Measurements from ENCODE around the gene CCDC57. TPM values are rescaled to one million over a fixed set of nuclear protein-coding genes. Genes with fewer than 3 reads are reported as not detected.

The CCDC57 gene
- total and polyA plus RNA-seq, 9 of the 15 experiments (the other 6 are each of a cell fraction or from before 2014, with no cell fraction given), result 0.83 to 36.2 (median 13.6) TPM

- TF ChIP-seq HMGN3 (IDR thresholded peaks at IDR 0.05; ENCODE audit: borderline replicate concordance, extremely low read depth, insufficient read length, low read depth, low read length), result no peak
- TF ChIP-seq FOXJ3 (CRISPR knock-in tag; IDR thresholded peaks at IDR 0.05), result no peak
- no peak for TF ChIP-seq ZKSCAN1 (IDR thresholded peaks at IDR 0.05; ENCODE audit: low read depth, low read length)
- no peak for TF ChIP-seq ARID3A (IDR thresholded peaks at IDR 0.05; ENCODE audit: borderline replicate concordance, low read depth, low read length)
- TF ChIP-seq SIRT6 (IDR thresholded peaks at IDR 0.05; ENCODE audit: low read depth, low read length), result no peak
- no peak for TF ChIP-seq ELF1 (tag; IDR thresholded peaks at IDR 0.05)
- no peak for TF ChIP-seq PTBP1 (IDR thresholded peaks at IDR 0.05; ENCODE audit: low read depth, low read length)
- TF ChIP-seq TAF15 (IDR thresholded peaks at IDR 0.05; ENCODE audit: low read depth, low read length), result no peak
- no peak for TF ChIP-seq HINFP (tag; conservative IDR thresholded peaks at IDR 0.05; ENCODE audit: low read depth)
- TF ChIP-seq SMAD3 (CRISPR knock-in tag; conservative IDR thresholded peaks at IDR 0.05), result 0 out of 2 replicates have a peak, but pooled peaks have one; percentile 5
- no peak for TF ChIP-seq NR2F6 (CRISPR knock-in tag; IDR thresholded peaks at IDR 0.05)
- TF ChIP-seq NFRKB (IDR thresholded peaks at IDR 0.05; ENCODE audit: low read depth), result peak; percentile 82; the same call in 1 of the 2 replicates
- TF ChIP-seq, protein P1, sequence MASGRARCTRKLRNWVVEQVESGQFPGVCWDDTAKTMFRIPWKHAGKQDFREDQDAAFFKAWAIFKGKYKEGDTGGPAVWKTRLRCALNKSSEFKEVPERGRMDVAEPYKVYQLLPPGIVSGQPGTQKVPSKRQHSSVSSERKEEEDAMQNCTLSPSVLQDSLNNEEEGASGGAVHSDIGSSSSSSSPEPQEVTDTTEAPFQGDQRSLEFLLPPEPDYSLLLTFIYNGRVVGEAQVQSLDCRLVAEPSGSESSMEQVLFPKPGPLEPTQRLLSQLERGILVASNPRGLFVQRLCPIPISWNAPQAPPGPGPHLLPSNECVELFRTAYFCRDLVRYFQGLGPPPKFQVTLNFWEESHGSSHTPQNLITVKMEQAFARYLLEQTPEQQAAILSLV (tag; IDR thresholded peaks at IDR 0.05), result no peak
- TF ChIP-seq KDM4B (IDR thresholded peaks at IDR 0.05; ENCODE audit: borderline replicate concordance in 2 of 2, low read depth in 1 of 2), result 0 out of 4 replicates have a peak, but pooled peaks of 1 of the 2 experiments have one; percentile 22
- TF ChIP-seq ZNF3 (CRISPR knock-in tag; IDR thresholded peaks at IDR 0.05), result no peak
- no peak for TF ChIP-seq ZNF764 (CRISPR knock-in tag; IDR thresholded peaks at IDR 0.05; ENCODE audit: low read depth)
- TF ChIP-seq ZNF239 (CRISPR knock-in tag; IDR thresholded peaks at IDR 0.05), result no peak
- TF ChIP-seq ZNF217 (CRISPR knock-in tag; IDR thresholded peaks at IDR 0.05), result no peak
- TF ChIP-seq MEIS2 (IDR thresholded peaks at IDR 0.05; ENCODE audit: partially characterized antibody), result no peak
- TF ChIP-seq TFE3 (CRISPR knock-in tag; IDR thresholded peaks at IDR 0.05), result no peak
Observed at GRCh38 chr17:82098939-82099763, 113.5 kb downstream of the CCDC57 start (continued).
